HG03159 (cell line): ENCODE data around the gene BEST3.
A peak's percentile ranks its signal among the peaks of the same experiment; 100 is the strongest.
"Not testable (repeated sequence)": the region's sequence is repeated elsewhere in the genome, so short reads cannot be mapped to it uniquely, and the experiment has no call there.

Source experiments
- ATAC-seq: cut with Tn5 transposase; IDR thresholded peaks from one replicate; pipeline ENCODE4 v1.9.1; 2021; ENCODE audit warnings: mild to moderate bottlenecking, moderate library complexity; ENCODE audit not compliant: unreplicated experiment

The BEST3 gene

DNA sequence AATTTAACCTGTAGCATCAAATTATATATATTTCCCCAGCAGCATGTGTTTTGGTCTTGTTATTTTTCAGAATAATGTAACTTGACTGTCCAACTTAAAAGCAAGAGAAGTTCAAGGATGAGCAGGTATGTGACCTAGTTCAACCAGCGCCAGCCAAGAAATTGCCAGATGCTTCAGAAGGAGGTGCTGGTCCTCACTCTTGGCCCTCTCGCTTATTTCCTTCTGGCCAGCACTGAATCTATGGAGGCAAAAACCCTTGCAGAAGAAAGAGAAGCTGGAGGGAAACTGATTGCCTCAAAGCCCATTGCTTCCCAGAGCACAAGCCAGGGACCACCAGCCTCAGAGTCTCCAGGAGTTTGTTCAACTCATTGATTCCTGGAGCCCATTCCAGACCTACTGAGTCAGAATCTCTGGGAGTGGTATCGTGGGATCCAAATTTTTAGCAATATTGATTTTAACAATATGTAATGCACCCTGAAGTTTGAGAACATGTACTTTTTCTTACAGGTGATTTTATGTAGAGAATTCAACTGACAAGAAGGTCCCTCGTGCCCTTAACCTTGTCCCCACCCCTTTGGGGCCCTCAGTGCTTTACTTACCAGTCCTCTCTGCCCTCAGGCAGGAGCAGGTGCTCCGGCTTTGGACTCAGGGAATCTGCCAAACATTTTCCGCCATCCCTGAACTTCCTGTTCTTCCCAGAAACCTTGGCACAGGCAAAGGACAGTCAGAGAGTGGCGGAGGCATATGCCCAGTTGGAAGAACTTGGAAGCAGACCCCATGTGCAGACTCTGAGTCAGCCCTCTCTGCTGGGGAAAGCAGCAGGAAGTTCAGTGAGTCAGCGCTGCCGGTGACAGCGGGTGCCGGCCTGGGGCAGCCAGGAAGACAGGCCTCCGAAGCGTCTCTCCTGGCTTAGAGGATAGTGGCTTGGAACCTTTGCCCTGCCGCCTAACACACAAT lies 10.4 kb downstream of the BEST3 start:
- no peak for ATAC-seq

DNA sequence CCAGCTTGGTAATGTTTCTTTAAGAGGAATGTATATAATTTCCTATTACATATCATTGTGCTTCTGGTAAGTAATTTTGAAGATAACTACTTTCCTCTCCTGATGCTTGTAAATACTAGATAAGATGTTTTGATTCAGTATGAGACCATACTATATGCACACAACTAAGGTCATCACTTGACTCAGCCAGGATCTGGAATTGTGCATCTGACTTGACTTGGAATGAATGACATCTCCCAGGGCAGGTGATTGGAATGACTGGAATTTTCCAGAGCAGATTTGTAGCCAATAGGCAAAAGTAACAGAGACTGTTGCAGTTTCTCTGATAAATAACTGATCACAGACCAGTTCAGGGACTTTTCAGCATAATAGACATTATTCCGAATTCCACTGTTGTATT lies 11.1 kb downstream of the BEST3 start:
- ATAC-seq = no peak

DNA sequence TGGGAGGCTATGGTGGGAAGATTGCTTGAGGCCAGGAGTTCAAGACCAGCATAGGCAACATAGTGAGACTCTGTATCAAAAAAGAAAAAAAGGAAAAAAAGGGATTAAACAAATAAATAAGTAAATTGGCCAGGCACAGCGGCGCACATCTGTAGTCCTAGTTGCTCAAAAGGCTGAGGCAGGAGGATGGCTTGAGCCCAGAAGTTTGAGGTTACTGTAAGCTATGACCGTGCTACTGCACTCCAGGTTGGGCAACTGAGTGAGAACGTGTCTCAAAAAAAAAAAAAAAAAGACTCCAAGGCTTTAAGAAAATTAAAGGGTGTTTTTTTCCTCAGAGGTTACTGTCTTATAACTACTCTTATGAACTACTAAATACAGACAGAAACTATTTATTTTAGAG lies 11.7 kb downstream of the BEST3 start:
- no peak for ATAC-seq

DNA sequence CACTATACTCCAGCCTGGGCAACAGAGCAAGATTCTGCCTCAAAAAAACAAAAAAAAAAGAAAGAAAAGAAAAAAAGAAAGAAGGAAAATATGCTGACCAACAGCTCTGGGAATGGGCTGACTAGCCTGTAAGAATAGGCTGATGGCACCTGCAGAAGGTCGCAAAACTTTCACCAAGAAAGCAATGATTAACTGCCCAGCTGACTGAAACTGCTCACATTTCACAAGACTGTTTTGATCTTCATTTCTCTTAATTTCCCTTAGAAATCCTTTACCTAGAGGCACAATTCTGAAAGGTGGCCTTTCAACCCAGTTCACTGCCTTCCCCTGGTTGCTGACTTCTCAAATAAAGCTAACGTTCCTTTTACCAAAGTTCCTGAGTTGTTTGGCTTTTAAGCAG lies 12.4 kb downstream of the BEST3 start:
- ATAC-seq = peak; percentile 68

DNA sequence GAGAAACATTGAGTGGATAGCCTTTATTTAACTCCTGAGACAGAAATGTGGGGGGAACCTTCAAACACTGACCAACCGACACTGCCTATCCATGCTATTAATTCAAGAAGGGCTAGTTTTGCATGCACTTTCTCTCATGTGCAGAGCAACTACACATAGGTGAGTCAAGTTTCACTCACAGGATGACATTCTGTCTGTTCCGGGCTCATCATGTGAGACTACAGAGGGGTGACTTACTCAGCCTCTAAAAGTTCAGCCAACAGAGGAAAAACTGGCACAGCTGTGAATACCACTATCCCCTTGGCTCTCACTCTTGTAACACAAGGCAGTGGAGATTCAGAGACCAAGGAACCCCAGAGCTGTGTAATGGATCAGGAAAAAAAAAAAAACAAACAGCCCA lies 13.3 kb downstream of the BEST3 start:
- no peak for ATAC-seq

DNA sequence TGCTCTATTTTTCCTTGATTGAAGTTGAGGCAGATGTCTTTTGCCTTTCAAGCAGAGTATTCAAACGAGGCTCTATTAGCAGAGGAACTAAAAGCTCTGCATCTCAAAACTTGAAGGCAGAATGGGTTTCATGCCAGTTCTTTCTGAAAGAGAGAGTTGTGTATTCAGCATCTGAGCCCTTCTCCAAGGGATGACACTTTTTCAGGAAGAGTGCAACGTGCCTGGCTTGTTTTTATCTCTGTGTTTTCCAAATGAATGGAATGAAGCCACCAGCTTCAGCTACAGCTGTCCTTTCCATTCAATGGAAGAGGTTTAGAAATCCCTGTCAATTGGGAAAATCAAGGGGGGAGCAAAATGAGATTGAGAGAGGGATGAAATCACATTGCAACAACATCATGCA lies 14.6 kb downstream of the BEST3 start:
- no peak for ATAC-seq

DNA sequence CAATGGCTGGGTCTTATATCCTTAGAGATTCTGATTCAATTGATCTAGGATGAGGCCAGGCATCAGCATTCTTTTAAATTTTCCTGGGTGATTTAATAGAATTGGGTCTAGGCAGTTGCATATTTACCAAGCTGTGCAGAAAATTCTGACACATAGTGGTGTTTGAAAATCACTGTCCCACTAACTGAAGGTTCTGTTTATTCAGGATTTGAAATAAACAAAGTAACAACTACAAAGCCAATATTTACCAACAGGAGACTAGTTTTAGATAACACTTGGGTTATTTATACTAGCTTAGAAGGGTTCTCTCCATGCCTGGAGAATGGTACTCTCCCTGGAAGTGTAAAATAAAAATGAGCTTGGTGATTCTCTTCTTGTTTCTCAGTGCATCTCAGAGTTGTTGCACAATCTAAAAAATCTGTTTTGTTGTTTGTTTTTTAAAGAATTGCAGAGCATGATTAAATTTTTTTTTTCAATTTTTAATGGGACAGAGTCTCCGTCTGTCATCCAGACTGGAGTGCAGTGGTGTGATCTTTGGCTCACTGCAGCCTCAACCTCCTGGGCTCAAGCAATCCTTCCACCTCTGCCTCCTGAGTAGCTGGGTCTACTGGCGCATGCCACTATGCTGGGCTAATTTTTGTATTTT lies 16.9 kb downstream of the BEST3 start:
- no peak for ATAC-seq

DNA sequence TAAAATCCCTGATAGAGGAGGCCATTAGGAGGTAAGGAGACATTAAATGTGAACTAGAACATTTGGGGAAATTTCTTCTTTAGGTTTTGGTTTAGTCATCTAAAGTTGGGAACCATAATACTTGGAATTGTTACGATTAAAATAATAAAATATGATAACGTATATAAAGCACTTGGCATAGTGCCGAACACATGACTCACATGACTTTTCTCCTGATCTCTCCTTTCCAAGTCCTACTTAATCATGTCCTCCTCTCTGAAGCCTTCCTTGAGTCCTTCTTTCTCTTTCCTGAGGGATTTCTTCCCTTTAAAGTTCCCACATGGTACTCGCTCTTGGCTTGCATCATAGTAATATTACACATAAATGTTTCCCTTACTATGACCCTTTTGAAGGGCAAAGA lies 20.0 kb downstream of the BEST3 start:
- ATAC-seq = no peak

DNA sequence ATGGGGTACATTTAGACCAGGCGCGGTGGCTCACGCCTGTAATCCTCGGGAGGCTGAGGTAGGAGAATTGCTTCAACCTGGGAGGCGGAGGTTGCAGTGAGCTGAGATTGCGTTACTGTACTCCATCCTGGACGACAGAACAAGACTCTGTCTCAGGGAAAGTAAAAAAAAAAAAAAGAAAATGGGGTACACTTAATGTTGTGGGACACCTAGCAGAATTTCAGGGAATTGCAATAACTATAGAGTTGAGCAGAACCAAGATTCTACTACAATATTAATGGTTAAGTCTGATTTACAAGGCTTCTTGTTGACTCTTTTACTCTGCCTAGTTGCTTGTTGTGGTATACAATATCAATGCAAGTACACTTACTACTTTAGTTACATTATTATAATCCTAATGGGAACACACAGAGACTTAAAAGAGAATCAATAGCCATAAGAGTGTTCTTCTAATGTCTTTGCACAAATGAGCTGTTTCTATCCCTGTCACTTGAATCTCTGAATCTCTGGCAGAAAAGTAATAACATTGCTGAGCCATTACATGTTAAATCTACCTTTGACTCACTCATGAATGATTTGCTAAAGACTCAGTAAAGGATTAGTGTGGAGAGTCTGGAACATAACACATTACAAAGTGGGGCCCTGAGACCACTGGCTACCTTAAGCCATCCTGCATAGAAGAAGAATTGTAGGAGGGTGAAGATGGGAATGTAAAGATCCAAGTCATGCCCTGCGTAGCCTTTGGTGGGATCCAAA lies 22.7 kb downstream of the BEST3 start:
- no peak for ATAC-seq

DNA sequence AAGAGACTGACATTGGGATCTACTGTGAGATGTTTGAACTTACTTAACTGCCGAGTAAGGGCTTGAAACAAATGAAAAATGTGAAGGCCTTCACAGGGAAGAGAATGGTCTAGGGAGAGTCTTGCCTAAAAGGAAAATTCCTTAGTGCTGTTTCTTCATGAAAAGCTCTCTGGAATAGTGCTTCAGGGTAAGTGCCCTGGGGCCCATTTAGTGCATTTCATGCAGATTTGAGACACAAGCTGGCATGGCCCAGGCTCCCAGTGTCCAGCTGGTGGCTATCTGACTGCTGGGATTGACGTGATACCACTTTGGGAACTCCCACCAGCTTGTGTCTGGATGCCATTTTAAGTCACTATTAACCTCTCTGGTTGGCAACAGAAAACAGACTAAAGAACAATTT lies 26.9 kb downstream of the BEST3 start:
- no peak for ATAC-seq

DNA sequence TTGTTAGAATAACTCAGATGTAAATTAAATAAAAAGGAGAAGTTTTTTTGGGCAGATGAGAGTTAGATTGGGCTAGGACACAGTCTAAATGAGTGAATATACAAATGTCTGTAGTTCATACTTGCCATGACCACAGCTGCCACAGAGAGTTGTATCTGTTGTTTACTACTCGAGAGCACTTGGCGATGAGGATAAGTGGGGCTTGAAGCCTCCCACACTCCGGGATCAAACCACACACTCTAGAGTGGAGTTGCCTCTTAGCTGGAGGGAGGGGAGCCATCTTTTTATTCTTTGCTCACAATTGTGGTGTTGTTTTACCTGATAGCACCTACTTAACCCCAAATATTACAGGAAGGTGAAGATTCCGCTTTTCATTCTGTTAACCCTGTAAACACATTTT lies 27.5 kb downstream of the BEST3 start:
- no peak for ATAC-seq

DNA sequence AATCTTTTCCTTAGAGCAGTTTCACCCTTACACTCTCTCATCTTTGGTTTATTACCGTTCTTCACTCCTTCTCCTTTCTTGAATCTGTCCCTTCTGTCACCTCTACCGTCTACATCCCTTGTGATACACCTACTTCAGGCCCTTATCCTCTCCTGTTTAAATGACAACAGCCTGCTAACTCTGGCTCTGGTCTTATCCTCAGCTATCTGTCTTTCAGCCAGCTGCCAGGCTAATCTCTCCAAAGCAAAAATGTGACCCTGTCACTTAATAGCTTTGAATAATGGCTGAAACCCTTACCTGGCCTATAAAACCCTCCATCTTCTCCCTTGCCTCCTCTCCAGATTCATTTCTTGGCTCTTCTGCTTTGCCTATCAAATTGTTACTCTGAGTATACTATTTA lies 32.3 kb downstream of the BEST3 start:
- ATAC-seq = no peak

DNA sequence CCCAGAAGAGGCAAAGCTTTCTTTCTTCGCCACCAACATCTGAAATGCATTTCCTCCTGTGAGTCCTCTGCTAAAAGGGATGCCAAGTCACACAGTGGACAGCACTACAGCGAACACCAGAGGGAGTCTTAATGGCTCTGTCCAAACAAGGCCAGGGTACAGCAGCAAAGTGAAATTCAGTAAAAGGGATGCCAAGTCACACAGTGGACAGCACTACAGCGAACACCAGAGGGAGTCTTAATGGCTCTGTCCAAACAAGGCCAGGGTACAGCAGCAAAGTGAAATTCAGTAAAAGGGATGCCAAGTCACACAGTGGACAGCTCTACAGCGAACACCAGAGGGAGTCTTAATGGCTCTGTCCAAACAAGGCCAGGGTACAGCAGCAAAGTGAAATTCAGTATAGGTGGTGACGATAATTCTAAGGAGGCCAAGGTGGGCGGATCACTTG lies 34.1 kb downstream of the BEST3 start:
- ATAC-seq = not testable (repeated sequence)

DNA sequence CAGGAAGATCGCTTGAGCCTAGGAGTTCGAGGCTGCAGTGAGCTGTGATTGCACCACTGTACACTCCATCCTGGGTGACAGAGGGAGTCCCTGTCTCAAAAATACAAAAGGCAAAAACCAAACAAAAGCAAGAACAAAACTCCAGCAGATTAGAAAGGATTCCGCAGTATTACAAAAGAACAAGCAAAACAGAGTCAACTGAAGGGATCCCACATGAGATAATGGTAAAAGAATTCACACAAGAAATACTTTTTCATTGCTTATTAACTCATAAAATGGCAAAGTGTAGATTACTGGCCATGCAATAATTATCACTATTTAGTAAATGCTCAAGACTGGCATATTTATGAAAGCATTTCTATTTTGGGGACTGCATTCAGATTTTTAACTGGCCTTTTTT lies 35.4 kb downstream of the BEST3 start:
- no peak for ATAC-seq

DNA sequence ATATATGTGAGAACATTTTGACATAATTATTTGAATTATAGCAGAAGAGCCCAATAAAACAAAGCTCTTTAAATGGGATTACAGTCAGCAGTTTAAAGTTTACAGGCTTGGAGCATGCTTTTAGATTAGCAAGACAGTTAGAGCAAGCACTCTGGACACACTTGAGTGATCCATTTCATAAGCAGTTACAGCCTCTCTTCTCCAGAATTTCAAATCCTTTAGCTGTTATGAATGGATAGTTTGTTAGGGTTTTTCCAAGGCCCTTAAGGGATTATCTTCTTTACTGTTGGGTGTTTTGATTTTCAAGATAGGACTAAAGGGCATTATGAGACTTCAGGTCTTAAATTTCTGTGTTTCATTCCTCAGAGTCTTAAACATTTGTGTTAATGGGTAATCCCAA lies 36.3 kb downstream of the BEST3 start:
- no peak for ATAC-seq

DNA sequence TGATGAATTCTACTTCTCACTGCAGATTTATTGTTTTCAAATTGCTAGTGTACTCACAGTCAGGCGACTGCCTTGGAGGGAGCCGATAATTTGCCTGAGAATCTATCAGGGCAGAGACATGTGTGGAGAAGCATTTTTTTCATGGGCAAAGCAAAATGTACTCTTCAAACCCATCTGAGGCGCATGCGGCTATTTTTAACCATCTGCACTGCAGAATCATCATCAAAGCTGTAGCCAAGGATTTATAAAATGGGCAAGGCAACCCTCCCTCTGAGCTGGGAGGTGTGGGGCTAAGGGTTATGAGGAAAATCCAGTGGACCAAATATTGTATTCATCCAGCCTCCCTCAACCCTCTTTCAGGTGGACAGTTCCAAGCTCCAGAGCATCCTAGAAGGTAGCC lies 37.7 kb downstream of the BEST3 start:
- ATAC-seq = no peak

DNA sequence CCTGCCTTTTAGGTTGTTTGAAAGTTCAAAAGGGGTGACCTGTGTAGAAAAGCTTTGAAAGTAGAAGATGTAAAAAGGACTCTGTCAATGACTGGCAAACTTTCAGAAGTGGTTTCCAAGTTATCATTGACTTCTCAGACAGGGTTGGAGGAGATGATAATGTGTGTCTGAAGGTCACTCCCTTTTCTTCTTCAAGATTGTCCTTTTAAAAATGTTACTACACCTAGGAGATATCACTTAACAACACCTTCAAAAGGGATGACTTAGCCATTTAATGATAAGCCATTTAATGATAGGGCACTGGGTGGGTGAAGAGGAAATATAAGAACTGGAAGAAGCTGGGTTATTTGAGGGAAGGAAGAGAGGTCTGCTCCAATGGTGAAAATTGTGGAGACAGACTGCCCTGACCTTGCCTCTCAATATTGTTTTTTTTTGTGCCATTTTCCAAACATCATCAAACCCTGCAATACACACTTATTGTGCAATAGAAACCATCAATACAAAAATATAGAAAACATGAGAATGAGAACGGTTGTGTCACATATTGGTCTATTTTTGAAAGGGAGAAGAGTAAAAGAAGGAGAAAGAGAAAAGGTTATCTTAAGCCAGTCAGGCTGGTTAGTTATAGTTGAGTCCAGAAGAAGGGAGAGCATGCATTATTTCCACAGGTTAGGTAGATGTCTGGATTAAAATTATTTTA lies 38.8 kb downstream of the BEST3 start:
- ATAC-seq = no peak

DNA sequence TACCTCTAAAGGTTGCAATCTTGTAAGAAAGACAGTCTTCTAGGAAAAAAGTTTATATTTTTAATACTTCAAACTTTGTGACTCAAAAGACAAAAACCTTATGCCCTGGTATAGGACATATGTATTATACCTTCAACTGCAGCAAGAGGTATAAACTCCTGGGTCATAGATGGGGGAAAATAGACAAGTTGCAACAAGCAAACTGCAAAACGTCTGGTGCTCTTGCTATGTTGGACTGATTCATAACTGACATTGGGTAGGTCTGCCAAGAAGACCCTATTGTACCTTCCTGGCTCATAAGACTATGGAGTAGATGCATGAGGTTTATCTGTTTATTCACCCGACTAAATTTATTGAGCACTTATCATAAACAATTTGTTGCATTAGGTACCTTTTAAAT lies 40.9 kb downstream of the BEST3 start:
- no peak for ATAC-seq

DNA sequence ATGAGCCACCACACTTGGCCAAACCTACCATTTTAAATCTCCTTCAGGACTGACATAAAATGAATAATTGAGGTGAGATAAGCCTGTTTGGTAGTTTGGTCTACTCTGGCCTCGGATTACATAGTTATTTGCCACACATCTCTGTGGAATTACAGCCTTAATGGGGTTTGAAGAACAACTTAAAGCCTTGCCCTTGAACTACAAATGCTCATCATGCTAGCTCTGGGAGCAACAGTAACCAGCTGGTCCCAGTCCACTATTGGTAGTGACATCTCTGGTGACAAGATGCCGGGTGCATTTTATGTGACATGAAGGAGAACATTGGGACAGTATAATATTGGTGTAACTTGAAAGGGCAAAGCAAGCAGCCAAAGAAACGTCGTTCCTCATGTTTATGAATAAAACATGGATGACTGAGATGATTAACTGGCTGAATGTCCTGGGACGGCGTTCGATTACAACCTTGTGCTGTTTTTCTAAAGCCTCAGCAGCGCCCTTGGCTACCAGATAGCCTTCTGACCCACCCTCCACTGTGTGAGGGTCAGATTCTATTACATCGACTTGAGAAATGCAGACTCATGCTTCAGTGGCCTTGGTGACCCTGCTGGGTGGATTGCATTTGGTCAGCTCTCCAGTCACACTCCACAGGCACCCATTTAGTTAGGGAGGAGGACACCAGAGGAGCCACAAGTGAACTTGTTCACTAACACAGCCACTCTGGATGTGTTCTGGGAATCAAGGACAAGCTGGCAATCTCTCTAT lies 41.5 kb downstream of the BEST3 start:
- ATAC-seq = no peak

DNA sequence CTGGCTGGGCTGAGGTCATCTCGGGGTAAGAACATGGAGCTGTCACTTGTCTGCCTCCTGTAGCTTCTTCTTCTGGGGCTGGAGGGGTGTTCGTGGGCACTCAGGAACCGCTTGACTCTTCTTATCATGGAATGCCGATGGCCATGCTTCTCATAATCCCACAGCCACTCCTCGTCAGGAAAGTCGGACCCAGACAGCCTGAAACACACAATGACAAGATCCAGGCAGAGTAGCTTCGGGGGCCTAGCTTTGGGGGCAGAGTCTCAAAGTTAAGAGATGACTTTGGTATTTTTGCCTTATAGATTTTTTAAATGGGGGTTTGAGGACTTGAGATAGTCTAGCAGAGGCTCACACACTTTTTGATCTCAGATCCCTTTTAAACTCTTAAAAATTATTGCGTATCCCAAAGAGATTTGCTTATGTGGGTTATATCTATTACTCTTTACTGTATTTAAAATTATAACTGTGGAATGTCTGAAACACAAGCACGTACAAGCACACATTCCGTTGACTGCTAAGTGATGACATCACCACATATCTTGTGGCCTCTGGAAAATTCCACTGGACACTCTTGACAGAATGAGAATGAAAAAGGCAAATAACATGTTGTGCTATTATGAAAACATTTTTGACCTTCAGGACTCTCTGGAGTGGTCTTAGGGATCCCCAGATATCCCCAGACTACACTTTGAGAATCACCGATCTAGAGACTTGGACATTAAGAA lies 43.3 kb downstream of the BEST3 start:
- ATAC-seq = no peak
